Measurements from ENCODE around the gene DESI1.
"Not testable (repeated sequence)": the region's sequence is repeated elsewhere in the genome, so short reads cannot be mapped to it uniquely, and the experiment has no call there.

Gene DESI1

DNA sequence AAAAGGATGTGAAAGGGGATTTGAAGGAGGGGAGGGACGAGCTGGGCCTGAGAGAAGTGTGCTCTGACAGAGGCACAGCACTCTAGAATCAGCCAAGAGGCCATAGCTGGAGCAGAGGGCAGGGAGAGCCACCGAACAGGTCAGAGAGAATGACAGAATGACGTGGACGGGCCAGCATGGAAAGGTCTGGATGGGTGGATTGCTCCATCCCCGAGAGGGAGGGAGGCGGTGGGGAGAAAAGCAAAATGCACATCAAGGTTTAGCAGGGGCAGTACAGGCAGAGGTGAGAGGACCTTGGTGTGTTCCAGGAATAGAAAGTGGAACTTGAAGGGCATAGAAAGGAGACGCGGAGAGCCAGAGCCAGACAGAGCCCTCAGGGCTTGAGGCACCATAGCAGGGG is 38.1 kb downstream of the DESI1 start:
- DNase-seq, result no peak

DNA sequence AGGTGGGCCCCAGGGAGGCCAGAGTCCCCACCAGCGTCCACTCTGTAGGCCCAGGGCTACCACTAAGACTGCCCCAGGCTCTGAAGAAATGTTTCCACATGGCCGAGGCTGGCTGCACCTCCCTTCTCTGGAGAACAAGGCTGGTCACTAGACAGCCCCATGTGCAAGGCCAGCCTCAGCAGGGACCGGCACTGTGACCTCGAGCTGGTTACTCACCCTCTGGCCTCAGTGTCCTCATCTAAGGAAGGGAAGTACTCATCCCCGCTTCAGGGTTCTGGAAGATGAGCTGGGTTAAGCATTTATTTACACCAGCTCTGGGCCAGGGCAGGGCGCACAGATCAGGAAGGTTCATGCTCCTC is 40.9 kb downstream of the DESI1 start:
- DNase-seq, result no peak

DNA sequence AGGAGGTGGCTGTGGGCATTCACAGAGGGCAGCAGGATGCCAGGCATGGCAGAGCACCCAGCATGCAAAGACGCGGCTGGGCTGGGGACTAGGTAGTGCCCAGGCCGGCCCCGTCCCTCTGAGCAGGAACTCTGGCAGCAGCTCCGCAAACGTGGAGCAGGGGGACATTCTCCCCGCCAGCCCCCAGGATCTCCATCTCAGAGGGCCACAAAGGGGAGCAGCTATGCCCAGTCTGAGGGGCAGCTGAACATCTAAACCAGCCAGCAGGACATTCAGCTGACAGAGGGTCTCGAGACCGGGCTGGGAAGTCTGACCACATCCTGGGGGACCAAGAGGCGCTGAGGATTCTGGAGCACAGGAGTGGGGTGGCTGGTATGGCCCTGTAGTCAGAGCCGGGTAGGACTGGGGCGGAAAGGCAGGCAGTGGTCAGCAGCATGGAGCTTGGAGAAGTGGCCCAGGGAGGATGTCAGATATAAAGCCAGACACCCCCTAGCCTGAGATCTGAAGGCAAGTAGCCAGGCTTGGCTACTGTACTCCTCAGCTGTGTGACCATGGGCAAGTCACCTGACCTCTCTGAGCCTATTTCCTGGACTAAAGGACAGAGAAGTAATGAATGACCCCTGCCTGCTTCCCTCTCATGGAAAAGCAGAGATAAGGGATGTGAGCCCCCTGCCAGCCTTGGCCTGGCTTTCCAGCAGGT is 41.4 kb downstream of the DESI1 start:
- DNase-seq, result no peak

DNA sequence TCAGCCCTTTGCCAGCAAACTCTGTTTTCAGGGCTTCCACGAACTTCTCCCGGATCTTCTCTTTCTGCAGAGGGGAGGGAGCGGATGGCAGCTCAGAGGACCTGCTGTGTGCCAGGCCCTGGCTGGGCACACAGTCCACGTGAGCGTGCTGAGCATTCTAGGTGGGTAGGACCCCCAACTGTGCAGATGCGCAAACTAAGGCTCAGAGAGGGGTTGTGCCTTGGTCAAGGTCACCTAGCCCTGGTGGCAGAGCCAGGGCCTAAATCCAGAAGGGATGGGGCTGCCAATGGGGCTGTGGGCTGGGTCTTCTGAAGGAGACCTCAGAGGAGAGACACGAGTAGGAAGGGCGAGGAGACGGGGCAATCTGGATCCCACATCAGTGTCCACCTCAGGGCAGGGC is 42.0 kb downstream of the DESI1 start:
- no peak for DNase-seq

DNA sequence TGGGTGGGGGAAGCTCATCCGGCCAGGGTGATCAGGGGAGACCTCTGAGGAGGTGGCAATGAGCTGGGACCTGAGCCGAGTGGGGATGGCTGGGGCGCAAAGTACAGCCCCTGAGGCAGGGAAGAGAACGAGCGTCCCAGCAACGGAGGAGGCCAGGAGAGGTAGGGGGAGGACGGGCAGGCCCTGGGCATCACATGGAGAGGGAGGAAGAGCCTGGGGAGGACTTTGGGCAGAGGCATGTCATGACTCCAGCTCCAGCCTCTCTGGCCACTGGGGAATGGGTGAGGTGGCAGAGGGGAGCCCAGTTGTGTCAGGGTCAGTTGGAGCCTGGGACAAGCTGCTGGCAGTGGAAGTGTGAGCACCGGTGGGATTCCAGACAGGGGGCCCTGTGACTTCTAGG is 42.7 kb downstream of the DESI1 start:
- no peak for DNase-seq

DNA sequence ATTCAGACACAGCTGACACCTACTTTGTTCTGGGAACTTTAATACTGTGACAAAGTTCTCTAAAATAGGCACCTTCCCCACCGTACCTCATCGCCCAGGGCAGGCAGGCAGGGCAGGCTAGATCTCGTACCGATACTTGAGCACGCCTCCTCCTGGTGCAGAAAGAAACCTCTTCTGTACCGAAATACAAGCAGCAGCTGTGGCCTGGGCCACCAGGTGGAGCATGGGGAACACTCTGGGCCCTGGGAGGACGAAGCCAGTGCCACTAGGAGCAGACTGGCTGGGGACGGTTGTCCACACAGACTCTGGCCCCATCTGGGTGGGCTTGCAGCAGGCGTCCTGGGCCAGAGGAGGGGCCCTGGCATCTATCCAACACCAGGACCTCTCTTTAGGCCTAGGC is 44.0 kb downstream of the DESI1 start:
- DNase-seq, result peak; percentile 6

DNA sequence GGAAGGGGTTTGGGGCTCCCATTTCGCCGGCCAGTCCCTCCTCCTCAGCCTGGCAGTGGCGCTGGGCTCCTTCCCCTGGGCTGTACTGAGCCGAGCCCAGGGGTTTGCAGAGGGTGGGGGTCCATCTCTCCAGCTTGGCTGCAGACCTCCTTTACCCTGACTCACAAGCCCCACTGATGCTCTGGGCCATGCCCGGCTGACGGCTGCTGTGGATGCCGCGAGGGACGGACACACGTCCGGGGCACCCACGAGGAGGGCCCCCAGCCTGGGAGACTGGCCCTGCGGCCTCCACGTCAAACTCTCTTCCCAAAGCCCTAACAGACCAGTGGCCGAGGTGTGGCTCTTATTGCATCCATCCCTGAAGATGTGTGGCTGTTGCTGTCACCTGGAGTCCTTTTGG is 45.3 kb downstream of the DESI1 start:
- DNase-seq, result no peak

DNA sequence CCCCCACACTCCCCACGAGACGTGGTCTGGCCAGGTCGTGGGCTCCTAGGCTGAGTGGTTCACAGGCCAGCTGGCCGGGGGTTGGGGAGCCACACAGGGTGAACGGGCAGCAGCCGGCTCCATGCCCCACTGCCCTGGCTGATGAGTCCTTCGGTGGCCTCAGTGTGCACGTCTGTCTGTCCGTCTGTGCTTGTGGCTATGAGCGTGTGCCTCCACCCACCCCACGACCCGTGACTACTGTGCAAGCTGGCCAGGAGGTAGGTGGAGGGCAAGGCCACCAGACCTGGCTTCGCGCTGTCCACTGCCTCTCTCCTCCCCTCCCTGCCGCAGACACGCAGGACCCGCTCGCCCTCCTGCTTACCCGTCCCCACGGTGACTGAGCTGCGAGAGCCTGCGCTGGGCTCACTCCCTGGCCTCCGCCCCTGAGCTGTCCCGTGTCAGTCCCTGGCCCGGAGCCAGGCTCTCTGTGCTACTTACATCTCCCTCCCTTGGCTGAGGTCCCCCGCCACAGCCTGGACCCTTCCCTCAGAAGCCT is 45.9 kb downstream of the DESI1 start:
- DNase-seq, result no peak

DNA sequence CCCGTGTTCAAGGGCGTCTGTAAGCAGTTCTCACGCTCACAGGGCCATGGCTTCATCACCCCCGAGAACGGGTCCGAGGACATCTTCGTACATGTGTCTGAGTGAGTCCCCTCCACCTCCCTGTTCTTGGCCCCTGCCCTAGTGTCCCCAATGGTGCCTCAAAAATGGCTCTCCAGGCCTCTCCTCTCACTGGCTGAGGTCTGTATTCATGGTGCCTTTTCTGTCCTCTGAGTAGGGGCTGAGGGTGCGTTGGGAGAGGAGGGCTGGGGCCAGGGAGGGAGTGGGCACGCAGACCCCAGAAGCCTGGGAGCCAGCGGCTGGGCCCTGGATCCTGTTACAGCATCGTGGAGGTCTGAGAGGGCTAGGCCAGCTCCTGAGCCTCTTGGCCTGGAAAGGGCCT is 47.2 kb downstream of the DESI1 start:
- DNase-seq, result no peak

DNA sequence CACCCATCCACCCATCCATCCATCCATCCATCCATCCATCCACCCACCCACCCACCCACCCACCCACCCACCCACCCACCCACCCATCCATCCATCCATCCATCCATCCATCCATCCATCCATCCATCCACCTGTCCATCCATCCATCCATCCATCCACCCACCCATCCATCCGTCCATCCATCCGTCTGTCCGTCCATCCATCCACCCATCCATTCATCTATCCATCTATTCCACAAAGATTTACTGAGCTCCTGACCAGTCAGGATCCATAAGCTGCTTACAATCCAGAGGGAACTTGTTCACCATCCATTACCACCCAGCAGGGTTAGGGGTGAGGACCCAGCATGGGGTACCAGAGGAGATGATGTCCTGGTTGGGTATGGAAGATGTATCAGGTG is 48.5 kb downstream of the DESI1 start:
- DNase-seq, result not testable (repeated sequence)

DNA sequence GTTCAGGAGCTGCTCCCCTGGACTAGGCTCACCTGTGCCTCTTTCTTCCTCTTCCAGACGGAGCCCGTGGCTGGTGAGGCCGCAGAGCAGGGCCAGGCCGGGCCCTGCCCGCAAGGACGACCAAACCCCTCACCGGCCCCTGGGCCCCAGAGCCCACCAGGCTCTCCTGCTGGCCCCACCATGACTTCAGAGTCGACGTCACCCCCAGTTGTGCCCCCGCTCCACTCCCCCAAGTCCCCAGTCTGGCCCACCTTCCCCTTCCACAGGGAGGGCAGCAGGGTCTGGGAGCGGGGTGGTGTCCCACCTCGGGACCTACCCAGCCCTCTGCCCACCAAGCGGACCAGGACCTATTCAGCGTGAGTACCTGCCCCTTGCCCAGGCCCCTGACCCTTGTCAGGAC is 49.1 kb downstream of the DESI1 start:
- DNase-seq, result no peak

DNA sequence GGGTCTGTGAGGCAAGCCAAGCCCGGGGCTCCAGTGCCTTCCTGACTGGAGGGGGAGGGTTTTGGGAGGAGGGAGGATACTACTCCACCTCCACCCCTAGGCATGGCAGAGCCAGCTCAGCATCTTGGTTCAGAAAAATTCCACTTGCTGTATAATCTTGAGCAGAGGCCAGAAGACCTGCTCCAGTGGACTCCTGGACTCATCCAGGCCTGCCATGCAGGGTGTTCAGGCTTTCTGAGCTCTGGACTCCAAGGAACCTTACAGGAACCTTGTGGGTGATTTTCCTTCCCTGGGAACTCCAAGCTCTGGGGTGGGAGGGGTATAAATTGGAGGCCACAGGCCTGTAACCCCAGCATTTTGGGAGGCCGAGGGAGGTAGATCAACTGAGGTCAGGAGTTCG is 50.6 kb downstream of the DESI1 start:
- DNase-seq, result no peak

DNA sequence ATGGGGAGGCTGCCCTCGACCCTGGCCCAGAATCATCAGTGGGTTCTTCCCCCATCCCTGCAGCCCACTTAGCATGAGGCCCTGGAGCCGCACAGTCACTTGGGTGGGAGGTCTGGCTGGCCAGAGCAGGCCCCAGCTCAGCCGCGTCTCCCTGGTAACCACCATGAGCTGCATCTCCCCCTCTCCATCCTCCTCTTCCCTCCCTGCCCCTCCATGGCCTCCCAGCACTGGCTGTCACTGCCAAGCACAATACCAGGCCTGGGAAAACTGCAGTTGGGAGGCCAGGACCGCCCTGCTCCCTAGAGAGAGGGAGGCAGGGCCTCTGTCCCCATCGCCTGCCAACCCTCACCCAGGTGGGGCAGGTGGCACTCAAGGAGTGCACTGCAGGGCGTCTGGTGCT is 52.0 kb downstream of the DESI1 start:
- no peak for DNase-seq

DNA sequence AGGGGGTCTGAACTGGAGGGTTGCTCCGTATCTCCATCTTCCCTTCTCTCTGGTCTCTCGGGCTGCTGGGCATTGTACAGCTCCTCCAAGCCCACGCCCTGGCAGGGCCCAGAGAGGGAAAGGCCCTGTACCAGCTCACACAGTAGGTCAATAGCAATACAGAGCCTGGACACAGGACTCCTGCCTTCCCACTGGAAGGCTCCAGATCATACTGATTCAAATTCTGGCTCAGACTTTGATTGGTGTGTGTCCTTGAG is 53.4 kb downstream of the DESI1 start:
- no peak for DNase-seq

DNA sequence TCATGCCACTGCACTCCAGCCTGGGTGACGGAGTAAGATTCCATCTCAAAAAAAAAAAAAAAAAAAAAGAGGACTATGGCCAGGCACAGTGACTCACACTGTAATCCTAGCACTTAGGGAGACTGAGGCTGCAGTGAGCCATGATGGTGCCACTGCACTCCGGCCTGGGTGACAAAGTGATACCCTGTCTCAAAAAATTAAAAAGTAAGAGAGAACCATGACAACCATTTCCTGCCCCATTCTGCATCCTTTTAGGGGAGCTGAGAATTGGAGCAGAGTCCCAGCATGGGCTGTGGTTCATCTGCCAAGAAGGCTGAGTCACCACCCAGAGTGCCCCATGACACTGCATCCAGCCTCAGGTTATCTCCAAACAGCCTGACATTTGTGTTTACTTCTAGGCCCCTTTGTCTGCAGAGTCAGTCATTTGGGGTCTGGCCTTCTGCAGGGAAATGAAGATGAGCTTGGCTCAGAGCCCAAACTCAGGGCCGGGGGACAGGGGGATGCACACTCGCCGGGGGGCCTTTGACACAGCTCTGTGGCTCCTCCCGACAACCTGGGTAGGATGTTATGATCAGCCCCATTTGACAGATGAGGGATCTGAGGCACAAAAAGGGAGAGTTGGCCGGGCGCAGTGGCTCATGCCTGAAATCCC is 55.3 kb downstream of the DESI1 start:
- no peak for DNase-seq

DNA sequence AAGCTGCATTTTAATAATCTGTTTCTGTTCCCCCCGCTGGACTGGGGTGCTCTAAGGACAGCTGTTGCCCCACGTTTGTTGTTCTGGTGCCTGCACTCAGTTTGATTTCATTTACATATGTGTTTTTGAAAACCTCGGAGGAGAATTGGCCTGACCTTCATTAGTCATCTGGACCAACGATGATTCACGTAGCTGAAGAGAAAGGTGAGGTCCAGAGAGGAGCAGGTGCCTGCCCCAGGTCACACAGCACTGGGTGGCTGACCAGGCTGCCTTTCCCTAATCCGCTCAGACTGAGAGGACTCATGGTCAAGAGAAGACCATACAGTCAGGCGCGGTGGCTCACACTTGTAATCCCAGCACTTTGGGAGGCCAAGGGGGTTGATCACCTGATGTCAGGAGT is 56.3 kb downstream of the DESI1 start:
- no peak for DNase-seq

DNA sequence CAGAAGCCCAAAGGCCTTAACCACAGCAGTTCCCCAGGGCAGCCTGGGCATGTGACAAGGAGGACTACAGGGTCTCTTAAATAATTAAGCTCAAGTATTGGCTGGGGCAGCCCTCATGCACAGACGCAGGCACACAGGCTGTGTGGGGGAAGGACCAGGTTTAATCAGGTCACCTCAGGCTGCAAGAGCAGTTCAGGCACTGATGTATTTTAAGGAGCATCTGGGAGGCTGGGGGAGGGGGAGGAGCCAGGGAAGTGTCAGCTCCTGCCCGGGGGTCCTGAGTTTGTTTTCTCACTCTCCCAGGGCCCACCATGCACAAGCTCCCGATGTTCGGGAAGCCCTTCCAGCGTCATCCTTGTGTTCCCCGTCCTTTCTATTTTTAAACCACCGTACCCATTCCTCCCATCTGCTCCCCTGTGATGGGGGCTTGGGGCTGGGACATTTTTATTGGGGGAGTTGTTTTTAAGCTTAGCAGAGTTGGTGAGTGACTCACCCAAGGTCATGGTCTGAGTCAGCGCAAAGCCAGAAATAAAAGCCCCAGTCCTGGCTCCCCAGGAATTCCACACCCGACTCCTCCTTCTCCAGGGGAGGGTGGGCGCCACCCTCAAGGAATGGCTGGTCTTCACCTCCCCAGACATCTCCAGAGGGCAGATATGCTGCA is 57.7 kb downstream of the DESI1 start:
- DNase-seq, result no peak

DNA sequence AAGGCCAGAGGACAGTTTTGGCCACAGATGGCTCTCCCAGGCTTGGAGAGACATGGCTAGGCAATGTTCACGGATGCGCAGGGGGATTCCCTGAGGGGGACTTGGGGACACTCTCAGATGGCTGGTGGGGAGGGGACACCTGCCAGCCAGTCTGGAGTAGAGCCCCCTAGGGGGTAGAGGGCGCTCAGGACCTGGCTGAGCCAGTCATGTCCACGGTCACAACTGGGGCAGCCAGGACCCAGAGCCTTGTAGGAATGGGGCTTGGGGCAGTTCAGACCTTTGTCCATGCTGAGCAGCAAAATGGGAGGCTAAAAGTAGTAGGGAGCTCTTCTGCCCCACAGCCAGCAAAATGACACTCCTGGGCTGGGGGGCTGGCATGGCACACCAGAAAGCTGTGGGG is 58.4 kb downstream of the DESI1 start:
- DNase-seq, result no peak

DNA sequence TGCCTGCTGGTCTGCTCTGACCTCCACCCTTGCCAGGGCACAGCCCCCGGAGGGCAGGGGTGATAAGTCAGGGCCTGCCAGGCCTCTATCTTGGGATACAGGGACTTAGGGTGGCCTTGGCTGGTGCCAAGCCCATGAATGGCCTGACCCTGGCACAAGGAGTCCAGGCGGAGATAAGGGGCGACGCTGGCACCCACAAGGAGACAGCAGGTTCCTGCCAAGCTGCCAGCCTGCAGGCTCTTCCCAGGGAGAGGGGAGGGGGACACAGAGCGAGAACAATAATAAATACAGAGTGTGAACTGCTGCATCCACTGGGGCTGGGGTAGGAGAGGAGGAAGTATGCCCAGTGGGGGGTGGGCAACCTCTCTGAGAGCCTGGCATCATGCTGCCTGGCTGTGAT is 59.1 kb downstream of the DESI1 start:
- no peak for DNase-seq

DNA sequence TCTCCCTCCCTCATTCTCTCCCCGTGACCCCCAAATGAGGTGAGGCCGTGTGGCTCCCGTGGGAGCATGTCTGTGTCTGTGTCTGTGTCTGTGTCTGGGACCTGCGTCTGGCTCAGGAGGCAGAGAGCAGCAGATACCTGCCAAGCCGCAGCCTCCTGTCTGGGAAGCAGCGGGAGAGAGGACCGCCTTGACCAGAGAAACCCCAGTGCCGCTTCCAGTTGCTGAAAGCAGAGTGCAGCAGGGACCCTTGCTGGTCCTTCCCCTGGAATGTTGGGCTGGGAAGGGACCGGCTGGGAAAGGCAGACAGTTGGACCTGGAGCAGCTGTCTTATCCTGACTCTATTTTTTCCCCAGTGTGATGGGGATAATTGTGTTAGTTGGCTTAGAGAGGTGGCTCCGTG is 59.5 kb downstream of the DESI1 start:
- no peak for DNase-seq

DNA sequence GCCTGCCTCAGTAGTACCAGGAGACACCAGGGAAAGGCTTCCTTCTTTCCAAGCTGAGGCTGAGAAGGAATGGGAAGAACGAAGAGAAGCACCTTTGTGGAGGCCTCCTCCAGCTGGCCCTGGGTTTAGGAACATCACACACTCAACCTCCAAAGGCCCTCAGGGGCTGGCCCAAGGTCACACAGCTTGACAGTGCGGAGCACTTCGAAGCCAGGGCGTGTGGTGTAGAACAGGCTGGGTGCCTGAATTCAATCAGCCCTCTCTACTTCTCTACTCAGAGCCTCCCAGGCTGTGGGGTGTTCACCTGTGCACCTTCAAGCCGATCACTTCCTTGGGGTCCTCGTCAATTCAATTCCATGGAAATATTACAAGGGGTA is 60.8 kb downstream of the DESI1 start:
- DNase-seq, result no peak

DNA sequence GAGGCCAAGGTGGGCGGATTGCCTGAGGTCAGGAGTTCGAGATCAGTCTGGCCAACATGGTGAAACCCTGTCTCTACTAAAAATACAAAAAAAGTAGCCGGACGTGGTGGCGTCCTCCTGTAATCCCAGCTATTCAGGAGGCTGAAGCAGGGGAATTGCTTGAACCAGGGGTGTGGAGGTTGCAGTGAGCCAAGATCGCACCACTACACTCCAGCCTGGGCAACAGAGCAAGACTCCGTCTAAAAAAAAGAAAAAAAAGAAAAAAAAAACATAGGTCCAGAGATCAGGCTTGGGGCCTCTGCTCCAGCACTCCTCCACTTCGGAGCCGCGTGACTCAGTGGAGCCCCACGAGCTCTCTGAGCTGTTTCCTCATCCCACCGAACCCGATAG is 62.6 kb downstream of the DESI1 start:
- not testable (repeated sequence) for DNase-seq

DNA sequence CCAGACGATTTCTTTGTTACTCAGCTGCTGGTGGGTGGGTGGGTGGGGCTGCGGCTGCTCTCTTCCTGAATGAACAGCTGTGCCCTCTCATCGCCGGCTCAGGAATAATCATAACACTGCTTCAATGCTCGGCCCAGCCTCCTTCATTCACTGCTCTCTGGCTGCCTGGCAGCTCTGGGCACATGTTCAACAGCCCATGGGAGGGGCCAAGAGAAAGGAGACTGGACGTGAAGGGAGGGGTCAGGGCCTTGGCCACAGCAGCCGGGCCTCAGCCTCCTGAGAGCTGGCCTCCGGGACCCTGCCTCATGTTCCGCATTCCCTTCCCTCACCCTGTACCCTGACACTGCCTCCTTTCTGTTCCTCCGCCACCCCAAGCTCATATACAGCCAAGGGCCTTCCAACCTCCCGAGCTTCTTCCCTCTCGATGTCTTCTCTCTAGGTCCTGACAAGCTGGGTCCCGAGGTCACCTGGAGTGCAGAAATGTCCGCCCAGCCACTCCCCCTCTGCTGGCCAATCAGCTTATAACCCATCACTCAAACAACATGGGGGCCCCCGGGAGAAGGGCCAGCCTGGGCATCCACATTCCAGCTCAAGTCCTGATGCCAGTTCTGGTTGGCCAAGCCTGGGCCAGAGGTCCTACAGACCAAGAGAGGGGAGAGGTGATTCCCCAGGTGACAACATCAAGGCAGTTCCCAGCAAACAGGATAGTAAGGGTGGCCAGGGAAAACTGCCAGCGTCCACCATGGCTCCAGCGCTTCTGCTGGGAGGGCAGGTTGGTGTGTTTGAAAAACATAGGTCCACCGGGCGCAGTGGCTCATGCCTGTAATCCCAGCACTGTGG is 63.2 kb downstream of the DESI1 start:
- no peak for DNase-seq

DNA sequence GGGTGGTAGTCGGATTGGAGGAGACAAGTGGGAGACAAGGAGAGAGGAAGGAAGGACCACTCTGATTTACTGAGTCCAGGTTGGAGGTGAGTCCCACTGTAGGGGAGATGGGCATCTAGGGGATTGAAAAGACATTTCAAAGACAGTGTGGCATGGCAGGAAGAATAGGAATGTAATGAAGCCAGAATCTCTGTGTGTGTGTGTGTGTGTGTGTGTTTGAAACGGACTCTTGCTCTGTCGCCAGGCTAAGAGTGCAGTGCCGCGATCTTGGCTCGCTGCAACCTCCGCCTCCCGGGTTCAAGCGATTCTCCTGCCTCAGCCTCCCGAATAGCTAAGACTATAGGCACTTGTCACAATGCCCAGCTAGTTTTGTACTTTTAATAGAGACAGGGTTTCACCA is 64.3 kb downstream of the DESI1 start:
- no peak for DNase-seq
